GM23338 (cell line): Measurements from ENCODE around the gene DHRS2. TPM values are rescaled to one million over a fixed set of nuclear protein-coding genes. Genes with fewer than 3 reads are reported as not detected.

ENCODE experiments used
- ATAC-seq: fragments of 200-7000 bp; cut with Tn5 transposase; 3 replicates; pipeline ENCODE4 v1.9.1; 2020
- DNase-seq: peaks from one replicate; pipeline ENCODE4 v3.0.0-alpha.2; 2015; ENCODE audit warnings: low spot score
- H2AFZ ChIP-seq: fragments of 200-600 bp; sonication (generic); 2 replicates; pipeline ENCODE4 v1.8.0; 2016; ENCODE audit warnings: antibody characterized with exemption, mild to moderate bottlenecking, moderate library complexity
- H3F3A ChIP-seq: fragments of 200-600 bp; sonication (generic); replicated peaks from 2 replicates; pipeline ENCODE4 v1.8.0; 2017; ENCODE audit warnings: antibody characterized with exemption, mixed run types, low read depth
- H3K27ac ChIP-seq: fragments of 200-600 bp; sonication (generic); 2 replicates; pipeline ENCODE4 v1.6.1; 2016; ENCODE audit warnings: low read depth
- H3K27me3 ChIP-seq: fragments of 200-600 bp; sonication (generic); 2 replicates; pipeline ENCODE4 v1.8.0; 2016; ENCODE audit warnings: mild to moderate bottlenecking, mixed run types, moderate library complexity; ENCODE audit not compliant: insufficient read depth
- H3K36me3 ChIP-seq: fragments of 200-600 bp; sonication (generic); 2 replicates; pipeline ENCODE4 v1.8.0; 2016; ENCODE audit warnings: mild to moderate bottlenecking; ENCODE audit not compliant: insufficient read depth
- H3K4me1 ChIP-seq: fragments of 200-600 bp; sonication (generic); 2 replicates; pipeline ENCODE4 v1.8.0; 2016; ENCODE audit warnings: mild to moderate bottlenecking, moderate library complexity; ENCODE audit not compliant: insufficient read depth
- H3K4me2 ChIP-seq: fragments of 200-600 bp; sonication (generic); 2 replicates; pipeline ENCODE4 v1.7.1; 2017; ENCODE audit warnings: mixed run types
- H3K4me3 ChIP-seq: fragments of 200-600 bp; sonication (generic); 2 replicates; pipeline ENCODE4 v1.6.1; 2016; ENCODE audit warnings: mixed run types
- H3K79me2 ChIP-seq: fragments of 200-600 bp; sonication (generic); replicated peaks from 2 replicates; pipeline ENCODE4 v1.8.0; 2017; ENCODE audit warnings: mild to moderate bottlenecking; ENCODE audit not compliant: insufficient read depth
- H3K9me2 ChIP-seq: fragments of 200-600 bp; sonication (generic); 2 replicates; pipeline ENCODE4 v1.8.0; 2017; ENCODE audit not compliant: insufficient read depth
- H4K20me1 ChIP-seq: fragments of 200-600 bp; sonication (generic); replicated peaks from 2 replicates; pipeline ENCODE4 v1.8.0; 2017; ENCODE audit warnings: mild to moderate bottlenecking; ENCODE audit not compliant: insufficient read depth
- H3K27ac Mint-ChIP-seq: 2 replicates; pipeline ENCODE4 v1.8.0; 2020; ENCODE audit warnings: inconsistent platforms, mild to moderate bottlenecking, moderate library complexity, mixed read lengths
- H3K27me3 Mint-ChIP-seq: 3 replicates; pipeline ENCODE4 v1.8.0; 2022; ENCODE audit warnings: low read depth, mild to moderate bottlenecking, moderate library complexity, mixed read lengths, inconsistent platforms; ENCODE audit not compliant: insufficient read depth, poor library complexity
- H3K36me3 Mint-ChIP-seq: 3 replicates; pipeline ENCODE4 v1.8.0; 2021; ENCODE audit warnings: low read depth, mild to moderate bottlenecking, inconsistent platforms, moderate library complexity, mixed read lengths
- H3K4me1 Mint-ChIP-seq: 3 replicates; pipeline ENCODE4 v1.8.0; 2020; ENCODE audit warnings: mild to moderate bottlenecking, inconsistent platforms, mixed read lengths
- H3K4me3 Mint-ChIP-seq: 3 replicates; pipeline ENCODE4 v1.8.0; 2021; ENCODE audit warnings: moderate library complexity, mild to moderate bottlenecking, inconsistent platforms, mixed read lengths
- H3K9me3 Mint-ChIP-seq: 3 replicates; pipeline ENCODE4 v1.8.0; 2020; ENCODE audit warnings: moderate library complexity, mild to moderate bottlenecking, inconsistent platforms, mixed read lengths
- CREB1 ChIP-seq: fragments of 250-450 bp; sonication (Bioruptor Pico); IDR thresholded peaks from 2 replicates; pipeline ENCODE4 v1.5.0; 2020; ENCODE audit warnings: low read depth, mild to moderate bottlenecking, moderate library complexity
- CTCF ChIP-seq, 2 experiments: fragments of 200-600 bp in 1 of 2; sonication (generic) in 1 of 2; conservative IDR thresholded peaks; 2 replicates each; pipeline versions ENCODE4 v1.5.1 to v1.6.1; 2016 to 2017; ENCODE audit warnings: antibody characterized with exemption in 2 of 2, low read depth in 2 of 2, mild to moderate bottlenecking in 2 of 2, moderate library complexity in 1 of 2
- ETS1 ChIP-seq: IDR thresholded peaks from 2 replicates; pipeline ENCODE4 v1.6.1; 2016; ENCODE audit warnings: antibody characterized with exemption
- EZH2 ChIP-seq: fragments of 200-600 bp; sonication (generic); IDR thresholded peaks from one replicate; pipeline ENCODE4 v1.8.0; 2017; ENCODE audit warnings: antibody characterized with exemption, mild to moderate bottlenecking, low read depth; ENCODE audit not compliant: unreplicated experiment
- EZH2phosphoT487 ChIP-seq: fragments of 200-600 bp; sonication (generic); IDR thresholded peaks from one replicate; pipeline ENCODE4 v1.8.1; 2018; ENCODE audit warnings: antibody characterized with exemption; ENCODE audit not compliant: unreplicated experiment
- POLR2AphosphoS5 ChIP-seq: IDR thresholded peaks from 2 replicates; pipeline ENCODE4 v1.6.1; 2016; ENCODE audit warnings: antibody characterized with exemption, low read depth
- ZNF331 ChIP-seq: fragments of 250-450 bp; sonication (Bioruptor Pico); IDR thresholded peaks from 2 replicates; pipeline ENCODE4 v1.5.0; 2020; ENCODE audit warnings: low read depth, mild to moderate bottlenecking, moderate library complexity
- polyA plus RNA-seq: library from polyadenylated mRNA; unstranded; fragments of >200 nt; fragmentation: Nextera tagmentation; extraction: Ambion mirVana; gene quantifications from 2 replicates; pipeline ENCODE4 v1.2.1, GENCODE V29; 2016
- total RNA-seq: library from RNA; depleted of rRNA; stranded (reverse); fragments of >200 nt; shearing (Covaris generic); gene quantifications from 2 replicates; pipeline ENCODE4 v1.2.3, GENCODE V29; 2014
- TF ChIP-seq, protein P1 (sequence below): IDR thresholded peaks from one replicate; pipeline ENCODE4 v1.6.1; 2018; ENCODE audit warnings: antibody characterized with exemption; ENCODE audit not compliant: unreplicated experiment
- TF ChIP-seq, protein P2 (sequence below): fragments of 250-450 bp; sonication (Bioruptor Pico); IDR thresholded peaks from 2 replicates; pipeline ENCODE4 v1.5.0; 2020; ENCODE audit warnings: mild to moderate bottlenecking, moderate library complexity

DHRS2 gene
- total and polyA plus RNA-seq, 2 experiments from 2014 or later, result 0.42 to 0.48 TPM

- no peak for TF ChIP-seq POLR2AphosphoS5
- TF ChIP-seq ETS1, result no peak
- TF ChIP-seq EZH2, result no peak
- TF ChIP-seq ZNF331 (CRISPR knock-in tag), result no peak
- TF ChIP-seq, protein P1, sequence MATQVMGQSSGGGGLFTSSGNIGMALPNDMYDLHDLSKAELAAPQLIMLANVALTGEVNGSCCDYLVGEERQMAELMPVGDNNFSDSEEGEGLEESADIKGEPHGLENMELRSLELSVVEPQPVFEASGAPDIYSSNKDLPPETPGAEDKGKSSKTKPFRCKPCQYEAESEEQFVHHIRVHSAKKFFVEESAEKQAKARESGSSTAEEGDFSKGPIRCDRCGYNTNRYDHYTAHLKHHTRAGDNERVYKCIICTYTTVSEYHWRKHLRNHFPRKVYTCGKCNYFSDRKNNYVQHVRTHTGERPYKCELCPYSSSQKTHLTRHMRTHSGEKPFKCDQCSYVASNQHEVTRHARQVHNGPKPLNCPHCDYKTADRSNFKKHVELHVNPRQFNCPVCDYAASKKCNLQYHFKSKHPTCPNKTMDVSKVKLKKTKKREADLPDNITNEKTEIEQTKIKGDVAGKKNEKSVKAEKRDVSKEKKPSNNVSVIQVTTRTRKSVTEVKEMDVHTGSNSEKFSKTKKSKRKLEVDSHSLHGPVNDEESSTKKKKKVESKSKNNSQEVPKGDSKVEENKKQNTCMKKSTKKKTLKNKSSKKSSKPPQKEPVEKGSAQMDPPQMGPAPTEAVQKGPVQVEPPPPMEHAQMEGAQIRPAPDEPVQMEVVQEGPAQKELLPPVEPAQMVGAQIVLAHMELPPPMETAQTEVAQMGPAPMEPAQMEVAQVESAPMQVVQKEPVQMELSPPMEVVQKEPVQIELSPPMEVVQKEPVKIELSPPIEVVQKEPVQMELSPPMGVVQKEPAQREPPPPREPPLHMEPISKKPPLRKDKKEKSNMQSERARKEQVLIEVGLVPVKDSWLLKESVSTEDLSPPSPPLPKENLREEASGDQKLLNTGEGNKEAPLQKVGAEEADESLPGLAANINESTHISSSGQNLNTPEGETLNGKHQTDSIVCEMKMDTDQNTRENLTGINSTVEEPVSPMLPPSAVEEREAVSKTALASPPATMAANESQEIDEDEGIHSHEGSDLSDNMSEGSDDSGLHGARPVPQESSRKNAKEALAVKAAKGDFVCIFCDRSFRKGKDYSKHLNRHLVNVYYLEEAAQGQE, result no peak
Observed at GRCh38 chr14:23665302-23666016, 29.3 kb downstream of the DHRS2 start (continued).

- Histone ChIP-seq H3F3A (no peaks in the 10 kb centered on the region), H3K4me2 (no peak overlapping the region), H3K4me1 (no peaks in the 10 kb centered on the region; the same call in 1 of the 2 replicates), H3K27me3 (no peaks in the 10 kb centered on the region), H2AFZ (no peak overlapping the region), H3K4me3 (no peak overlapping the region), H3K36me3 (no peaks in the 10 kb centered on the region), H3K9me2 (peaks cover 17% of the 10 kb centered on the region; the same call in 1 of the 2 replicates), H3K79me2 (no peaks in the 10 kb centered on the region), H4K20me1 (no peaks in the 10 kb centered on the region), H3K27ac (no peak overlapping the region)
- ATAC-seq (no peak), DNase-seq (no peak)
- H3K4me3 Mint-ChIP-seq, result no peak overlapping the region
- H3K27me3 Mint-ChIP-seq, result peaks cover 2% of the 10 kb centered on the region
- H3K9me3 Mint-ChIP-seq, result no peaks in the 10 kb centered on the region
- H3K4me1 Mint-ChIP-seq, result peaks cover 4% of the 10 kb centered on the region; the same call in 2 of the 3 replicates
- H3K27ac Mint-ChIP-seq, result no peak overlapping the region
- no peaks in the 10 kb centered on the region for H3K36me3 Mint-ChIP-seq
- no peak for TF ChIP-seq CTCF (conservative IDR thresholded peaks at IDR 0.05; ENCODE audit: low read depth in 2 of 2)
- no peak for TF ChIP-seq CREB1 (CRISPR knock-in tag)
- TF ChIP-seq, protein P2, sequence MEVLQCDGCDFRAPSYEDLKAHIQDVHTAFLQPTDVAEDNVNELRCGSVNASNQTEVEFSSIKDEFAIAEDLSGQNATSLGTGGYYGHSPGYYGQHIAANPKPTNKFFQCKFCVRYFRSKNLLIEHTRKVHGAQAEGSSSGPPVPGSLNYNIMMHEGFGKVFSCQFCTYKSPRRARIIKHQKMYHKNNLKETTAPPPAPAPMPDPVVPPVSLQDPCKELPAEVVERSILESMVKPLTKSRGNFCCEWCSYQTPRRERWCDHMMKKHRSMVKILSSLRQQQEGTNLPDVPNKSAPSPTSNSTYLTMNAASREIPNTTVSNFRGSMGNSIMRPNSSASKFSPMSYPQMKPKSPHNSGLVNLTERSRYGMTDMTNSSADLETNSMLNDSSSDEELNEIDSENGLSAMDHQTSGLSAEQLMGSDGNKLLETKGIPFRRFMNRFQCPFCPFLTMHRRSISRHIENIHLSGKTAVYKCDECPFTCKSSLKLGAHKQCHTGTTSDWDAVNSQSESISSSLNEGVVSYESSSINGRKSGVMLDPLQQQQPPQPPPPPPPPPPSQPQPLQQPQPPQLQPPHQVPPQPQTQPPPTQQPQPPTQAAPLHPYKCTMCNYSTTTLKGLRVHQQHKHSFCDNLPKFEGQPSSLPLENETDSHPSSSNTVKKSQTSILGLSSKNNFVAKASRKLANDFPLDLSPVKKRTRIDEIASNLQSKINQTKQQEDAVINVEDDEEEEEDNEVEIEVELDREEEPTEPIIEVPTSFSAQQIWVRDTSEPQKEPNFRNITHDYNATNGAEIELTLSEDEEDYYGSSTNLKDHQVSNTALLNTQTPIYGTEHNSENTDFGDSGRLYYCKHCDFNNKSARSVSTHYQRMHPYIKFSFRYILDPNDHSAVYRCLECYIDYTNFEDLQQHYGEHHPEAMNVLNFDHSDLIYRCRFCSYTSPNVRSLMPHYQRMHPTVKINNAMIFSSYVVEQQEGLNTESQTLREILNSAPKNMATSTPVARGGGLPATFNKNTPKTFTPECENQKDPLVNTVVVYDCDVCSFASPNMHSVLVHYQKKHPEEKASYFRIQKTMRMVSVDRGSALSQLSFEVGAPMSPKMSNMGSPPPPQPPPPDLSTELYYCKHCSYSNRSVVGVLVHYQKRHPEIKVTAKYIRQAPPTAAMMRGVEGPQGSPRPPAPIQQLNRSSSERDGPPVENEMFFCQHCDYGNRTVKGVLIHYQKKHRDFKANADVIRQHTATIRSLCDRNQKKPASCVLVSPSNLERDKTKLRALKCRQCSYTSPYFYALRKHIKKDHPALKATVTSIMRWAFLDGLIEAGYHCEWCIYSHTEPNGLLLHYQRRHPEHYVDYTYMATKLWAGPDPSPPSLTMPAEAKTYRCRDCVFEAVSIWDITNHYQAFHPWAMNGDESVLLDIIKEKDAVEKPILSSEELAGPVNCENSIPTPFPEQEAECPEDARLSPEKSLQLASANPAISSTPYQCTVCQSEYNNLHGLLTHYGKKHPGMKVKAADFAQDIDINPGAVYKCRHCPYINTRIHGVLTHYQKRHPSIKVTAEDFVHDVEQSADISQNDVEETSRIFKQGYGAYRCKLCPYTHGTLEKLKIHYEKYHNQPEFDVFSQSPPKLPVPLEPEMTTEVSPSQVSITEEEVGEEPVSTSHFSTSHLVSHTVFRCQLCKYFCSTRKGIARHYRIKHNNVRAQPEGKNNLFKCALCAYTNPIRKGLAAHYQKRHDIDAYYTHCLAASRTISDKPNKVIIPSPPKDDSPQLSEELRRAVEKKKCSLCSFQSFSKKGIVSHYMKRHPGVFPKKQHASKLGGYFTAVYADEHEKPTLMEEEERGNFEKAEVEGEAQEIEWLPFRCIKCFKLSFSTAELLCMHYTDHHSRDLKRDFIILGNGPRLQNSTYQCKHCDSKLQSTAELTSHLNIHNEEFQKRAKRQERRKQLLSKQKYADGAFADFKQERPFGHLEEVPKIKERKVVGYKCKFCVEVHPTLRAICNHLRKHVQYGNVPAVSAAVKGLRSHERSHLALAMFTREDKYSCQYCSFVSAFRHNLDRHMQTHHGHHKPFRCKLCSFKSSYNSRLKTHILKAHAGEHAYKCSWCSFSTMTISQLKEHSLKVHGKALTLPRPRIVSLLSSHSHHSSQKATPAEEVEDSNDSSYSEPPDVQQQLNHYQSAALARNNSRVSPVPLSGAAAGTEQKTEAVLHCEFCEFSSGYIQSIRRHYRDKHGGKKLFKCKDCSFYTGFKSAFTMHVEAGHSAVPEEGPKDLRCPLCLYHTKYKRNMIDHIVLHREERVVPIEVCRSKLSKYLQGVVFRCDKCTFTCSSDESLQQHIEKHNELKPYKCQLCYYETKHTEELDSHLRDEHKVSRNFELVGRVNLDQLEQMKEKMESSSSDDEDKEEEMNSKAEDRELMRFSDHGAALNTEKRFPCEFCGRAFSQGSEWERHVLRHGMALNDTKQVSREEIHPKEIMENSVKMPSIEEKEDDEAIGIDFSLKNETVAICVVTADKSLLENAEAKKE (CRISPR knock-in tag), result no peak
- TF ChIP-seq EZH2, result no peak
- no peak for TF ChIP-seq ETS1
- TF ChIP-seq ZNF331 (CRISPR knock-in tag), result no peak
- no peak for TF ChIP-seq POLR2AphosphoS5
- no peak for TF ChIP-seq EZH2phosphoT487
Observed at GRCh38 chr14:23667134-23667533, 31.0 kb downstream of the DHRS2 start.
